Activated naive CD8-positive, alpha-beta T cell treated with anti-CD3 and anti-CD28 coated beads, Interleukin-2, amount 50 U/mL, for 16 hours (primary cell): ENCODE results near the gene CEP78.

Source experiments
- DNase-seq: peaks from one replicate; pipeline ENCODE4 v3.0.0-alpha.2; 2020; ENCODE audit warnings: low read depth, low spot score

CEP78 gene

DNA sequence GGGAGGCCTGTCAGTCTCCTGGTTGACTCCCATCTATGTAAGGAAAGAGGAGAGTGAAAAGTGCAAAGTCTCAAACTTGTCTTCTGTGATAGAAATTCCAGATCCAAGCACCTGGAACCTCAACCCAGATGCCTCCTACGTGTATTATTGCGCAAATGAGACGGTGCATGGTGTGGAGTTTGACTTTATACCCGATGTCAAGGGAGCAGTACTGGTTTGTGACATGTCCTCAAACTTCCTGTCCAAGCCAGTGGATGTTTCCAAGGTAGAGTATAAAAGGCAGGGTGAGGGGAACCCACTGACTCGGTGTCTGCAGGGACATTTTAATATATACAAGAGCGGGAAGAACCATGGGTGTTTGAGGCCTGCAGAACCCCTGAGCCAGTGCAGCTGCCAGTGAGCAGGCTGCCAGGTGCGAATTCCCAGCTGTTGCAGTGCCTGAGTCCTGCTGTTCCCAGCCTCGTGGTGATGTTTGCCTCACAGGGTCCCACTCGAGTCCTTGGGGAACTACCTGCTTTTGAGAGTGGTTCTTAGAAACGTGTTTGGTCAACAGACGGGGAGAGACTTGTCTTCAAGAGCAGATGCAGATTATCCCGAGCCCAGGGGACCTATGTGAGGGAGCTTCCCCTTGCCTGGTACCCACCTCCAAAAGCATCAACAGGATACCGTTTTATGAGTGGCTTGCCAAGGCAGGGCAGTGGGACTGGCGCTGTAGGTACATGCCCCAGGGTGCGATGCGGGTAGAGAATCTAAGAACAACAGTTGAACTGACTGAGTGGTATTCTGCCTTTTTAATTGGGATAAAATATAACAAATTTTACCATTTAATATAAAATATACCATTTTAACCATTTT is 70.6 kb downstream of the CEP78 start:
- DNase-seq: no peak

DNA sequence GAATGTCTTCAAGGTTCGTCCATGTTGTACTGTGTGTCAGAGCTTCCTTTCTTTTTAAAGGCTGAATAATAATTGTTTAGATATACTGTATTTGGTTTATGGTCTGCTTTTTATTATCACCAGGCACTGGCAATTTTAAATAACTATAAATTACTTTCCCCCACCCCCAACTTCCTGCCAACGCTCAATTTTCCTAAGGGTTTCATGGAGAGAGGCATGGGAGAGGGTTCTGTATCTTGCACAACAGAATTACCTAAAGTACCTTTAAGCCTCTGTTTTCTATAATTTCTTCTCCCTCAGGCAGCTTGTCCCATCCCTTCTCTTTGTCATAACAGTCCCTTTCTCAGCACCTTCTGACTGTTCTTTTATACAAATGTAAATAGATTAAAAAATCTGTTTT is 71.5 kb downstream of the CEP78 start:
- no peak for DNase-seq

DNA sequence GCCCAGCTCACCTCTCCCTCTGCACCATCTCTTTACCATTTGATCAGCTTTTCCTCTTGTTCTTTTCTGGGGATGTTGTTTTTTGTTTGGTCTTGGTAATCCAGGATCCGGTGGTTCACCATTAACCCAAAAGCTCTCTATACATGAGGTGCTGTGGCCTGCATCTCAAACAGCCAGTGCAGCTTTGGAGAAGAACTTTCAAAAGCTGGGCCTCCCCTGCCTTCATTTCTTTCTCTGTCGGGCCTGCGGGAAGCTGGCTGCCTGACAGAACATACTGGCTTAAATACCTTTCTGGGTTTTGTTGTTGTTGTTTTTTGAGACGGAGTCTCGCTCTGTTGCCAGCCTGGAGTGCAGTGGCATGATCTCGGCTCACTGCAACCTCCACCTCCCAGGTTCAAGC is 73.2 kb downstream of the CEP78 start:
- no peak for DNase-seq

DNA sequence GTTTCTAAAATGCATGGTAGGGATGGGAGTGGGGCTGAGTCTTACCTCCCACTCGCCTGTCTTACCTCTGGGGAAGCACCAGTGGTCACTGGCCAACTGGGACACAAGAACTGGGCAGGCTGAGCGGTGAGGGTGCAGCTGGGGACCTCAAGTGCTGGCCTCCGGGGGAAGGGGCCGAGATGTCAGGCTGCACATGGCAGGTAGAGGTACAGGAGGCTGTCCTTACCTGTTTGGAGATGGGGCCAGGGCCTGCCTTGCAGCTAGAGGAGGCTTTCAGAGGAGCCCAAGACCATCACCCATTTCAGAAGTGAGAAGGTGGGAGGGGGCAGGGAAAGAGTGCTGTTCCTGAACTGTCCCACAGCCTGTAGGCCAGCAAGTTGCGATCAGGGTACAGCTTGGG is 75.2 kb downstream of the CEP78 start:
- DNase-seq: no peak

DNA sequence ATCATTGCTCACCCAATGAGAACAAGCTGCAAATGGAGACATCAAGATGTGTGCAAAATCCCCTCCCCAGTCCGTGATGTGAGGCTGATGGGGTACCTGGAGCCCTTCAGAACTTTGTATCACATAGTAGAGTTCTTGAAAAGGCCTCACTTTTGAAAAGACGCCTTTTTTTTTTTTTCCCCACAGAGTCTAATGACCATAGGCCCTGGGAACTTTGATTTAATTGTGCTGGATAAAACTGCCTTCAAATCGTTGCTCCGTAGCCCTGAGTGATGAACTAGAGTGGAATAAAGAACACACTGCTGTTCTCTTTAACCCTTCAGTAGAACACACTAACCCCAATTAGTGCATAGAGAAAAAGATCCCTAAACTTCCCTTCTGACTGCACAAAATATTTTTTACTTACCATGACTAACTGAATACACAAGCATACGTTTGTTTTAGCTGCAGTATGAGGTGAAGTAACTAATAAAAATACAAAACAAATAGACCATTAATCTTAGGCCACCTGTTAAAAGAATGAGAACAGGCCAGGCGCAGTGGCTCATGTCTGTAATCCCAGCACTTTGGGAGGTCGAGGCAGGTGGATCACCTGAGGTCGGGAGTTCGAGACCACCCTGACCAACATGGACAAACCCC is 76.1 kb downstream of the CEP78 start:
- DNase-seq: no peak

DNA sequence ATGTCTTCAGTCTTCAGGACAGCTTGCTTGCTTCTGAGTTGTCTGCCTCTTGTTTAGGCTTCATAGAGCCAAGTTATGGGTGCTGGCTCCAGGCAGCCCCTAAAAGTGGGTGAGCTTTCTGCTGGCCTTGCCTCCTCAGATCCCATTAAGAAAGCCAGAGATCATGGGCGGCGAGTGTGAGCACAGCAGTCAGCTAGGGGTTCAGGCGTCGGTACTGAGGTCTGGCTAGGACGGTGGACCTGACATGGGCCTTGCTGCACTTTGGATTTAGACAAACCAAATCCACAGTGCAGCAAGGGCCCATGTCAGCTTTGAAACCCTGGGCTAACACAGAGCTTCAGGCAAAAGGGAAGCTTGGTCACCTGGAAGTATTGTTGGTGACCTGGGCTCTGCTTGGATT is 78.7 kb downstream of the CEP78 start:
- DNase-seq: no peak

DNA sequence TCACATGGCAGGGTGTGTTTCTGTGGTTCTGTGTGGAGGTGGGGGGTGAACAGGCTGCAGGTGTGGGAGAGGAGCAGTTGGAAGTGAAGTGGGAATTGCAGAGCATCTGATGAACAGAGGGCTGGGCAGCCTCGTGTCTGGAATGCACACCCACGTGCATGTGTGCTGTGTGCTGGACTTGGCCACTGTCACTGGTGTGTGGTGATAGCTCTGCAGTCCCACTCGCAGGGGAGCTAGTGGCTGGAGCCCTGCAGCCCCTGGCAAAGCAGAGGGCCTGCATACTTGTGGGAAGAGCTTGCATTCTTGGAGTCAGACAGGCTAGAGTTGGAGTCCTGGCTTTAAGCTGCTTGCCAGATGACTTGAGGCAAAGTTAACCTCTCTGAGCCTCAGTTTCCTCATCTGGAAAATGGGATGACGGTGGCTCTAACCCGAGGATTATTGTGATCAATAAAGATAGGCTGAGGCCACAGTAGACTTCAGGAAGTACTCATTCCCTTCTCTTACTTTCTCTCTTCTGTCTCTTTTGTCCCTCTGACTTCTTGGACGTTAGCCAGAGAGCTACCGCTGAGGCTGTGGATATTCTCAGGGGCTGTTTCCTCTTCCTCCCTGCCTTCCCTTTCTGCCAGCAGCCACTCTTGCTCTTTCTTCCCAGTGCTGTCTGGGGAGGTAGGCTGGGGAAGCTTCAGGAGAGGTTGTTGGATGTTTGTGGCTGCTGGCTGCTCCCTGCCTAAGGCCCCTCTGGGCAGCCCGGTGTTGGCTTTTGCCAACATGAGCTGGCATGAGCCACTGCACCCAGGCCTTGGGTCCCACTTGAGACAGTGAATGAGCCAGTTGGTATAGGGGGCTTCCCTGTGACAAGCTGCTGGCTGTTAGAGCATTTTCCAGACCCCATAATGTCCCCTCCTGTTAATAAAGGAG is 79.3 kb downstream of the CEP78 start:
- no peak for DNase-seq

DNA sequence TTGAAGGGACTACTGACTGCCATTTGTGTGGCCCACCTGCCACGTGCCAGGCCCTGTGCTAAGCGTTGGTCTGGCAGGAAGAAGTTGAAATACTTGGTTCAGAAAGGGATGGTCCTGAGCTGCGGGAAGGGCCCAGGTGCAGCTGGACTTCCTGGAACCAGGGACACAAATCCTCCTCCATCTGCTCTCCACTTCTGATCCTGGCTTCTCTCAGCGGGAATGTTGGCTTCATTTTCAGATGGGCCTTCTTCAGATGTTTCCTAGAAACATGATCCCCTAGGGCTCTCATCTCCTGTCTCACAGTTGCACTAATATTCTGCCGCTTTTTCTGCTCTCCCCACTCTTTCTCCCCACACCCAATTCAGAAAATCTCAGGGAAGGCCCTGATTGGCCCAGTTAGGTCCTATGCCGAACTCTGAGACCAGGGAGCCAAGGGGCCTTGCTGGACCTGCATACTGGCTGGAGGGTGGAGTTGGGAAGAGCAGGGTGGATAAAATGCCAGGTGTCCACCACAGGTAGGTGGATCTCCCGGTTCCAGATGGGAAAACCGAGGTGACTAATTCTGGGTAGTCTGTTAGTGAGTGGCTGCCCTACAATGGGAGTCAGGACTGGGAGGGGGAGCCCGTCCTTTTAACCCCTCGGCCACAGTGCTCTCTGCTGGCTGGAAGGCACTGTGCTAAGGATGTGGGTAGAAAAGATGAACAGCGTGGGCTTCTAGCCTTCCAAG is 80.5 kb downstream of the CEP78 start:
- DNase-seq: no peak

DNA sequence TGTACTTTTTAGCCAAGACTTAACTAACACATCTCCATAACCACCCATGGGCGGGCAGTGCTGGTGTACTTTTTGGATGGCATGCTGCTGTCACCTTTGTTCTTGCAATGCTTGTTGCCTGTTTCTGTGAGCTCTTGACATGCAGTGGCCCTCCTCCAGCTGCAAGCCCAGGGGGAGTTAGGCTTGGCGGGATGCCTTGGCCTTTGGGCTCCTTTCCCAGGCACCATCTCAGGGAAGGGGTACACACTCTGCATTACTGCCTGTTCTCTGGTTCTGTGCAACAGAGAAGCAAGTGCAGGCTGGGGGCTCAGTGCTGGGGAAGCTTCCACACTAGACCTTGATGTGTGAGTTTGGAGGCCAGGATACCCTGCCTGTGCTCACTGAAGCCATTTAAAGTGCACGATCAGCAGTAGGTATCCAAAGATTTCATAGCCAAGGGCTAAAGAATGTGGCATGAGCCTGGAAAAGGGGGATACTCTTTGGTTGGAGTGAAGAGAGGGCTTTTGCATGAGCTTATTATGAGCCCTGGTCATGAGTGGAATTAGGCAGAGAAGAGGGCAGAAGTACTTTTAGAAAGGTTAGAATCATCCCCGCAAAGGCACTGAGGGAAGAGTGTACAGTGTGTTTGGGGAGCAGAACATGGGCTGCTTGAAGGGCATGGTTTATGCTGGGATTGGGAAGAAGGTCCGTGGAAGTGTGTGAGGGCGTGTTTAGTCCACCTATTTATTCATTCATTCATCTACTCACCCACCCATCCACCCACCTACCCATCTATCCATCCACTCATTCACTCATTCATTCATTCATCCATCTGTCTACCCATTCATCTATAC is 83.5 kb downstream of the CEP78 start:
- DNase-seq: no peak

DNA sequence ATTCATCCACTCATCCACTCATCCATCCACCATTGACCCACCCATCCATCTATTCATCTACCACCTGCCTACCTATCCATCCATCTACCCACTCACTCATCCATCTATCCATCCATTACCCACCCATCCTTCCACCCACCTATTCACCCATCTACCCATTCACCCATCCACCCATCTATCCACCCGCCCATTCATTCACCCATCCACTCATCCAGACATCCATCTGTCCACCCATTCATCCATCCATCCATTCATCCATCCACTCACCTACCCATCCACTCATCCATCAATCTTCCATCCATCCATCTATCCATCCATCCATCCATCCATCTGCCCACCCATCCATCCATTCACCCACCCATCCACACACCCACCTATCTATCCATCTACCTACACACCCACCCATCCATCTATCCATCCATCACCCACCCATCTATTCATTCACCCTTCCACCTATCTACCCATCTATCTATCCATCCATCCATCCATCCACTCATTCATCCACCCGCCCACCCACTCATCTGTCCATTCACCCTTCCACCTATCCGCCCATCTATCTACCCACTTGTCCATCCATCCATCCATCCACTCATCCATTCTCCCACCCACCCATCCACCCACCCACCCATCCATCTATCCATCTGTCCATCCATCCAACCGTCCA is 84.3 kb downstream of the CEP78 start:
- DNase-seq: no peak

DNA sequence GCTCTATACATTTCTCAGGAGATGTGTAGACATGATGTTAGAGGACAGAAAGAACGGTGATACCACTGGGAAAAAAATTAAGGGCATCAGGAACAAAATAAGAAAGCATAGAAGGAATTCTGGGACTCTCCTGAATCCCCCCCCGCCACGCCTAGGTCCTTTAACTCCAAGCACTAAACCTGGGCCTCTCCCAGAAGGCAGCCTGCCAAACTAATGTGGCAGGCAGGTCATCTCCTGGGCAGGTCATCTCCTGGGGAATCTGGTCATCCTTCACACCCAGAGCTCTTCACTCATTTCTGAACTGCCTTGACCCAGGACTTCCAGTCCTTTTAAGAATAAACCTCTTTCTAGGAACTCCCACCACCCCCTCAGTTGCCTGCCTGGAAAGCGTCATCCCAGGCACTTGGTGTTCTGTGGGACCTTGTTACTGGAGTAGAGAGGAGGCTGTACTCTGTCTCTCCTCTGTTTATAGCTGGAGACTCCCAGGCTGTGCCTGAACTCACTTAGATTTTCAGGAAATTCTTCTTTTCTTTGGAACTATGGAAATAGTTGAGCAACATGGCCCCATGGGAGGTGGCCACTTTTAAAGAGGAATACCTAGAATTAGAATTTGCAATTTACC is 85.1 kb downstream of the CEP78 start:
- no peak for DNase-seq

DNA sequence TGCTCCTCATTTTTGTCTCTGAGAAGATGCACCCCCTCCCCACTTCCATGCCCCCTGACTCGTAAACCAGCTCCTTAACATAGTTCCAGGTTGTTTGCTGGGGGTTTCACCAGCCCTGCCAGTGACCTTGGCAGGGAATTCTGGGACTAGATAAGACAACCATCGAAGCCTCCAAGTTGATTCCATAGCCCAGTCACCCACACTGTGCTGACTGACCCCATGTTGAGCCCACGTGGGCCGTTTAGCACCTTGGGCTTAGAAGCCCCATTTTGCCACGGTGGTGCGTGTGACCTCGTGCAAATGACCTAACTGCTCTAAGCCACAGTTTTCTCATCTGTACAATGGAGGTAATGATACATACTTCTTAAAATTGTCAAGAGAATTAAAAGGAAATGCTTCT is 85.6 kb downstream of the CEP78 start:
- no peak for DNase-seq

DNA sequence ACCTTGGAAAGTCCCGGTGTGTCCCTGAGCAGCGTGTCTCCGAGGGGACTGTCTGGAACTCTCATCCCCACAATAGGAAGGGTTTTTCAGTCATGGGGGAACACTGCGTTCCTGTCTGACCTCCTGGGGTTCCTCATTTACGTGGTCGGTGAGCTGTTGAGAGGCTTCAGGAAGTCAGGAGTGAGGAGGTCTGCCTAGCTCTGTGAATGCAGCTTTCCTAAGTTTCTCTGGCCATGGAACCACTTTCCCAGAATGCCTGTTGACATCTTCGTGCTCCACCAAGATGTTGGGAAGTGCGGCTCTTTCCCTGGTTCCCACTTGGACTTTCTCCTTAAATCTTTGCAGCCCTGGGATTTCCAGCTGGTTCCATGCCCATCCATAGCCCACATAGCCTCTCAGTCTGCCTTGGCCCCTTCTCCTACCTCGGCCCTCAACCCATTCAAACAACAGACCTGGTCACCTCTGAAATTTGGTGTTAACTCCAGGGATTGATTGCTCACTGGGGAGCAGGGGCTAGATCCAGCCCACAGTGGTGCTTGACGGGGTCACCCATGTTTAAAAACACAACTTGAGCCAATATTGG is 88.3 kb downstream of the CEP78 start:
- DNase-seq: no peak

DNA sequence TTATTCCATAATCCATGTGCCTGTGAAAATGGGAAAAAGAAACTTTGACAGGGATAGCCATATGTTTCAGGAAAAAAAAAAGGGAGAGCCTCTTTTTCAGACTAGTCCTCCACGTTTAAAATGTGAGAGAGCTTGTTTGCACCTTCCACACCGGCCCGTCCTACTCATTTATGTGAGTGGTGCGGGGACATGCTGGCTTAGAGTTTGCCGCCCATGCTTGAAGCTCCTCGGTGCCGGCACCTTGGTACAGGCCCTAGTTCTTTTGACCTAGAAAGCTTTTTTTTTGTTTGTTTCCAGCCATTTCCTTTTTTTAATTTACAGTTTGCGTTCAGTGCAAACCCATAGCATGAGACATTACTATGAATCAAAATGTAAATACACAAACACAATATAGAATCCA is 88.8 kb downstream of the CEP78 start:
- no peak for DNase-seq

DNA sequence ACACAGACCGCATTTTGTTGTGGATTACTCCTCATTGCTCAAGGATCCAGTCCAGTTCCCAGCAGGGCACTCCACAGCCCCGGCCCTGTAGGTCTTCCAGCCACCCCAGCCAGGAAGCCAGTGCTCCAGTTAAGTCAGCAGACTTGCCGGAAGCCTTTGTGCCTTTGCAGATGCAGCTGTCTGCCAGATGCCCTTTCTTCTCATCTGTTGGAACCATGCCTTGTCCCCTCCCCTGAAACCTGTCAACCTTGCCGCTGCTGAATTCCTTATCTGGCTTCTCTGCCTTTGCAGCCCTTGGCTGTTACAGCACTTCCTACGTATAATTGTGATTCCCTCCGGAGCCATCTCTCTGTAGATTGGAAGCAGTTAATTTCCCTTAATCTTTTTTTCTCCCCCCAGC is 89.5 kb downstream of the CEP78 start:
- no peak for DNase-seq

DNA sequence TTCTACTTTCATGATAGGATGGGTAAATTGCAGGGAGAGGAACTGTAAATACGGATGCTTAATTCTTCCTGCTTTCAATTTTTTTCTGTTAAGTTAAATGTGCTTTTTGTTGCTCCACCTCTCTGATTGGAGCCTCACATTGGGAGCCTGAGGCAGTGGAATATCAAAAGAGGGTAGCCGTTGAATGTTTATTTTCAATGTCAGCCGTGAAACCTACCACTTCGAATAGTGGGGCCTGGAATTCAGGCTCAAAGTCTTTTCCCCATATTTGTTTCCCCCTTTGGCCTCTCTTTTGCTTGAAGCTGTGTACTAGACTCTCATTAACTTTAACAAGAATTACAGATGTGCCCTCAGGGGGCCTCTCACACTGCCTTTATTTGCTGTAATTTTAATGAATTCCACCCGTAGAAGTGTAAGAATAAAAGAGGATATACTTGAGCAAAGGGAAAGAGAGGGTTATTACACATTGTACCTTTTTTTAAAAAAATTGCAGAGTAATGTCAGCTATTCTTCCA is 90.0 kb downstream of the CEP78 start:
- DNase-seq: no peak

DNA sequence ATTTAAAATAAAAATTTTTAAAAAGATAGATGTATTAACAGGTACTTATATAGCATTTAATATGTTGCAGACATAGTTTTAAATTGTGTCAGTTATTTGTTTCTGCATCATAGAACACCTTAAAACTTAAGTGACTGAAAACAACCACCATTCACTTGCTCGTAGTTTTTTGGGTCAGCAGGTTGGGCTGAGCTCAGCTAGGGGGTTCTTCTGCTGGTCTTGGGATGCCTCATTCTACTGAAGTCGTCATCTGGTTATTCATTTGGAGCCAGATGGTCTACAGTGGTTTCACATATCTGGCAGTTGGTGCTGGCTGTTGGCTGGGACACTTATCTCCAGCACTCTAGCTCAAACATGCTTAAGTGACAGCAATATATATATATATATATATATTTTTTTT is 90.7 kb downstream of the CEP78 start:
- no peak for DNase-seq
